Activated T-helper 17 cell treated with anti-CD3 and anti-CD28 coated beads, Interleukin-2, amount 50 U/mL, for 72 hours (primary cell): Measurements from ENCODE around the gene CCDC71L. TPM values are rescaled to one million over a fixed set of nuclear protein-coding genes. Genes with fewer than 3 reads are reported as not detected.

Experiments used
- ATAC-seq: fragments of 150-1000 bp; cut with Tn5 transposase; replicated peaks from 2 replicates; pipeline ENCODE4 v1.10.0; 2021; ENCODE audit warnings: mild to moderate bottlenecking, moderate library complexity
- H3K27ac Mint-ChIP-seq: one replicate; pipeline ENCODE4 v1.8.0; 2022; ENCODE audit warnings: mixed read lengths
- H3K27me3 Mint-ChIP-seq: one replicate; pipeline ENCODE4 v1.8.0; 2022; ENCODE audit warnings: mixed read lengths
- H3K36me3 Mint-ChIP-seq: one replicate; pipeline ENCODE4 v1.8.0; 2022; ENCODE audit warnings: low read depth, mild to moderate bottlenecking, mixed read lengths
- H3K4me1 Mint-ChIP-seq: one replicate; pipeline ENCODE4 v1.8.0; 2022; ENCODE audit warnings: mixed read lengths
- H3K4me3 Mint-ChIP-seq: one replicate; pipeline ENCODE4 v1.8.0; 2022; ENCODE audit warnings: mild to moderate bottlenecking, mixed read lengths
- H3K9me3 Mint-ChIP-seq: one replicate; pipeline ENCODE4 v1.8.0; 2022; ENCODE audit warnings: mixed read lengths
- total RNA-seq, 2 donors: library from RNA; stranded (reverse); gene quantifications; one replicate each; pipeline ENCODE4 v1.2.3, GENCODE V29; 2022

The CCDC71L gene
- total RNA-seq, 2 donors from 2014 or later = 19.4 to 28.5 TPM

DNA sequence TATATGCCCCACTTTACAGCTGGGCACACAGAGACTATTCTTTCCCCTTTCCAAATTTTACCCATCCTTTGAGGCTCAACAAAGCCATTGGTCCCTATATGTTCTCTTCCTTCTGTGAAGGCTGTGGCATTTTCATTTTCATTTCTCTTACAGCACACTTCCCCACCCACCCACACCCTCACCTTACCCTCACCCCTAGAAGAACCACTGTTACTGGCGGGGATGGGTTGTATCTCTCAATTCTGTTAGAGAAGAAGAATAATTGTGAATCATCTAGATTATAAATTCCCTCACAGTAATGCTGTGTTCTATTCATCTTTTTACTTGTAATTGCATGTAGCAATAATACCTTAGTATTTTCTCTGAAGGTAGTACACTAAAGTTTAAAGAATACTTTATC is 10.2 kb upstream of the CCDC71L start:
- no peaks in the 10 kb centered on the region for H3K27me3 Mint-ChIP-seq

GRCh38 chr7:106668861-106669524 is 8.0 kb upstream of the CCDC71L start:
- Mint-ChIP-seq H3K27ac (no peak overlapping the region), H3K27me3 (no peaks in the 10 kb centered on the region), H3K4me1 (no peaks in the 10 kb centered on the region), H3K36me3 (no peaks in the 10 kb centered on the region), H3K9me3 (peaks cover 5% of the 10 kb centered on the region), H3K4me3 (no peak overlapping the region)
- ATAC-seq = peak; percentile 64

More for the DNA sequence above, 10.2 kb upstream of the CCDC71L start:
- no peak for ATAC-seq
- no peak overlapping the region for H3K4me3 Mint-ChIP-seq
- peak overlapping the region; percentile 2 for H3K27ac Mint-ChIP-seq
- peaks cover 5% of the 10 kb centered on the region for H3K9me3 Mint-ChIP-seq
- H3K36me3 Mint-ChIP-seq = no peaks in the 10 kb centered on the region
- H3K4me1 Mint-ChIP-seq = no peaks in the 10 kb centered on the region

DNA sequence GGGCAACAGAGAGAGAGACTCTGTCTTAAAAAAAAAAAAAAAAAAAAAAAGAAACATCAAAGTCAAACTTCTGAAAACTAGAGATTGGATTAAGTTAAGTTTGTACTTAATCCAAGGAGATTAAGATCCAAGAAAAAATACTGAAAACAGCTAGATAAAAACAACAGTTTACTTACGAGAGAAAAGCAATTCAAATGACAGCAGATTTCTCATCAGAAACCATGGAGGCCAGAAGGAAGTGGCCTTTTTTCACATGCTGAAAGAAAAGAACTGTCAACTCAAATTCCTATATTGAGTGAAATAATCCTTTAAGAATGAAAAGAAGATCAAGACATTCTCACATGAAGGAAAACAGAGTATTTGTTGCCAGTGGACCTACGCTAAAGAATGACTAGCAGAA is 5.4 kb upstream of the CCDC71L start:
- peaks cover under 1% of the 10 kb centered on the region for H3K36me3 Mint-ChIP-seq
- no peak overlapping the region for H3K27ac Mint-ChIP-seq
- ATAC-seq = no peak
- H3K4me1 Mint-ChIP-seq = peaks cover 2% of the 10 kb centered on the region
- peaks cover 5% of the 10 kb centered on the region for H3K9me3 Mint-ChIP-seq
- H3K27me3 Mint-ChIP-seq = no peaks in the 10 kb centered on the region
- no peak overlapping the region for H3K4me3 Mint-ChIP-seq

- Mint-ChIP-seq H3K36me3 (peaks cover 8% of the 10 kb centered on the region), H3K27me3 (no peaks in the 10 kb centered on the region), H3K4me1 (peaks cover 7% of the 10 kb centered on the region), H3K27ac (no peak overlapping the region), H3K4me3 (no peak overlapping the region), H3K9me3 (no peaks in the 10 kb centered on the region)
- ATAC-seq = no peak
These were observed 3.4 kb upstream of the CCDC71L start for GRCh38 chr7:106664343-106664742.

GRCh38 chr7:106659963-106660861 is 746 bp downstream of the CCDC71L start:
- H3K27ac Mint-ChIP-seq = peak overlapping the region; percentile 93
- H3K4me3 Mint-ChIP-seq = peak overlapping the region; percentile 81
- ATAC-seq = peak; percentile 72
- H3K4me1 Mint-ChIP-seq = peaks cover 10% of the 10 kb centered on the region
- H3K36me3 Mint-ChIP-seq = peaks cover 8% of the 10 kb centered on the region
- H3K9me3 Mint-ChIP-seq = no peaks in the 10 kb centered on the region
- no peaks in the 10 kb centered on the region for H3K27me3 Mint-ChIP-seq

GRCh38 chr7:106659166-106659962 is 1.6 kb downstream of the CCDC71L start:
- Mint-ChIP-seq H3K36me3 (peaks cover 8% of the 10 kb centered on the region), H3K9me3 (no peaks in the 10 kb centered on the region), H3K27me3 (no peaks in the 10 kb centered on the region), H3K4me3 (peak overlapping the region; percentile 81), H3K4me1 (peaks cover 10% of the 10 kb centered on the region), H3K27ac (peak overlapping the region; percentile 88)
- no peak for ATAC-seq

DNA sequence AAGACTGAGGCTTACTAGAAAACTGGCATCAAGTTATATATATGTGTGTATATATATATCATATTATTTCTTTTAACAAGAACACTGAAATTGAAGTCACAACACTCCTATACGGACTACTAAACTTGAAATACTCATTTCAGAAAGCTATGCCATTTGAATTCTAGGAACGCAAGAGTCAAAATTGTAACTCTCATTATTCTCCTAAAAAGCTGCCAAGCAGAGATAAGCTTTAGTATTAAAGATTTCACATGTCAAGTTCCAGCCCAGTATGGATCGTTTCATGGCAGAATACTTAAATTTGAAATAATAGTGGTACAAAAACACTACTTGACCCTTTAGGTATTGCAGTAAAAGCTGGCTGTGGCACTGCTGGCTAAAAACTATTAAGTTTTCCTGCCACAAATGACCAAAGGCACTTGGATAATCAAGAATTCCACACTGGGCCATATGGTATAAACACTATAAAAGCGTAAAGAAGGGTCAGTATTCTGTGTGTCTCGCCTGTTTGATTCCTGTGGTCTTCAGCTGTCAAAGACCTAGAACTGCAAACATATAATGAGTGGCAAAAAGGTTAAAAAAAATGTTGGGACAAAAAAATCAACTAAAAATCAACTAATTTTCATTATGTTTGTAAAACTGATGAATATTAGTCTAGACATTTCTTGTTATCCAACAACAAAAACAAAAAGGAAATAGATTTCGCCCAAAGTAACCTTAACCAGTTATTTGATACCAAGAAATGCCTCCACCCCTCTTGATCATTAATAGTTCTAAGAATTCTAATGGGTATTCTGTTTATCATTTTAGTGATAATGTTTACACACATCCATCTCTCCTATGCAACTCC is 2.4 kb downstream of the CCDC71L start:
- H3K4me1 Mint-ChIP-seq = peaks cover 10% of the 10 kb centered on the region
- no peaks in the 10 kb centered on the region for H3K27me3 Mint-ChIP-seq
- peak overlapping the region; percentile 88 for H3K27ac Mint-ChIP-seq
- no peaks in the 10 kb centered on the region for H3K9me3 Mint-ChIP-seq
- H3K4me3 Mint-ChIP-seq = peak overlapping the region; percentile 81
- peaks cover 8% of the 10 kb centered on the region for H3K36me3 Mint-ChIP-seq
- ATAC-seq = no peak

GRCh38 chr7:106657085-106657991 is 3.6 kb downstream of the CCDC71L start:
- ATAC-seq = no peak
- peaks cover 10% of the 10 kb centered on the region for H3K4me1 Mint-ChIP-seq
- no peaks in the 10 kb centered on the region for H3K9me3 Mint-ChIP-seq
- no peak overlapping the region for H3K27ac Mint-ChIP-seq
- peaks cover 8% of the 10 kb centered on the region for H3K36me3 Mint-ChIP-seq
- H3K4me3 Mint-ChIP-seq = peak overlapping the region; percentile 56
- H3K27me3 Mint-ChIP-seq = no peaks in the 10 kb centered on the region

- H3K27me3 Mint-ChIP-seq = no peaks in the 10 kb centered on the region
- no peaks in the 10 kb centered on the region for H3K9me3 Mint-ChIP-seq
- no peak overlapping the region for H3K4me3 Mint-ChIP-seq
- H3K36me3 Mint-ChIP-seq = peaks cover 3% of the 10 kb centered on the region
- no peak overlapping the region for H3K27ac Mint-ChIP-seq
- ATAC-seq = no peak
- peaks cover 4% of the 10 kb centered on the region for H3K4me1 Mint-ChIP-seq
These were observed 5.1 kb downstream of the CCDC71L start for GRCh38 chr7:106655703-106656498.

- H3K9me3 Mint-ChIP-seq = no peaks in the 10 kb centered on the region
- no peak for ATAC-seq
- no peak overlapping the region for H3K27ac Mint-ChIP-seq
- H3K4me3 Mint-ChIP-seq = no peak overlapping the region
- H3K27me3 Mint-ChIP-seq = no peaks in the 10 kb centered on the region
- H3K4me1 Mint-ChIP-seq = peaks cover 3% of the 10 kb centered on the region
- no peaks in the 10 kb centered on the region for H3K36me3 Mint-ChIP-seq
These were observed 7.5 kb downstream of the CCDC71L start for GRCh38 chr7:106653488-106653887.

DNA sequence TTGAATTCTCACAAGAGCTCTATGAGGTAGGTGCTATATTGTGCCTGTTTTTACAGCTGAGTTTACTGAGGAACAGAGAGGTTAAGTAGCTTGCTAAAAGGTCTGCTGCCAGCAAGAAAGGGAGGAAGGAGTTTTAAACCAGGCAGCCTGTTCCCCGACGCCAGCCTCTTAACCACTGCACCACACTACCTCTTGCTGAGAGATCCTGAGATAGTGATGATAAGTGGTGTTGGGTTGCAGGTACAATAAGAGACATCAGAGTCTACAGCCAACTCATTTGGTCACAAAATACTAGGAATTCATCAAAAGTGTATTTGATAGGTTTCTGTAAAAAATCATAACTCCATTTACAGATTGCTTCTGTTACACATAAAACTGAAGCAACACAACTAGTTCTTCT is 8.0 kb downstream of the CCDC71L start:
- no peak overlapping the region for H3K4me3 Mint-ChIP-seq
- no peak overlapping the region for H3K27ac Mint-ChIP-seq

DNA sequence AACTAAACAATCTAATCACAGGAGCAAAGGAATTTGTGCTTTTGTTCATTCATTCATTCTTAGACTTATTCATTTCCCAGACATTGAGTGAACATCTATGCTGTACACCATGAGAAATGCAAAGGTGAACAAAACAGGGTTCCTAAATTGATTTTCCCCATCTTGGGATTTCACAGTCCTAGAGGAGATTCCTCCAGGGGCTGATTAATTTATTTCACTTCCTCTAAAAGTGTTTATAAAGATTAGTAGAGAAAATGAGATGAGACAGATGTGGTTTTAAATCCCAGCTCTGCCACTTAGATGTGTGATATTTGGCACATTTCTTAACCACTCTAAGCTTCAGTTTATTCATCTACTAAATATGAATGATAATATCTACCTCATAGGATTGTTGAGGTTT is 8.9 kb downstream of the CCDC71L start:
- Mint-ChIP-seq H3K4me1 (peaks cover under 1% of the 10 kb centered on the region), H3K36me3 (no peaks in the 10 kb centered on the region), H3K27ac (no peak overlapping the region), H3K9me3 (no peaks in the 10 kb centered on the region), H3K27me3 (no peaks in the 10 kb centered on the region), H3K4me3 (no peak overlapping the region)
- no peak for ATAC-seq

More for the DNA sequence above, 8.0 kb downstream of the CCDC71L start:
- peaks cover 3% of the 10 kb centered on the region for H3K4me1 Mint-ChIP-seq
- no peak for ATAC-seq
- no peaks in the 10 kb centered on the region for H3K36me3 Mint-ChIP-seq
- H3K27me3 Mint-ChIP-seq = no peaks in the 10 kb centered on the region
- no peaks in the 10 kb centered on the region for H3K9me3 Mint-ChIP-seq
